NCI-H2081 (cell line): ENCODE measurements around the gene TMEM253.

Source experiments
- DNase-seq, 2 experiments: peaks; one replicate each; lab custom pipeline; 2025; lab: John Stamatoyannopoulos, UW

Gene TMEM253

GRCh38 chr14:21100931-21101330 lies at the start of gene TMEM253:
Gene TMEM253, plus strand, starts transcription at chr14:21101066. Its CDS starts 278 bp downstream, at chr14:21101344.
- DNase-seq = no peak

- DNase-seq = no peak
These were observed 47.4 kb upstream of the TMEM253 start for GRCh38 chr14:21053184-21054122.

- DNase-seq = no peak
These were observed 46.6 kb upstream of the TMEM253 start for GRCh38 chr14:21054123-21054767.

- DNase-seq = no peak
These were observed 46.1 kb upstream of the TMEM253 start for GRCh38 chr14:21054768-21055145.

- no peak for DNase-seq
These were observed 45.3 kb upstream of the TMEM253 start for GRCh38 chr14:21055432-21056117.

GRCh38 chr14:21056520-21057163 lies 44.2 kb upstream of the TMEM253 start:
- no peak for DNase-seq

GRCh38 chr14:21057803-21058675 lies 42.8 kb upstream of the TMEM253 start, which contains the start of gene RNASE8:
Gene RNASE8, plus strand, starts transcription at chr14:21057822. Its CDS starts 71 bp downstream, at chr14:21057893.
- DNase-seq = no peak

- DNase-seq = no peak
These were observed 42.0 kb upstream of the TMEM253 start for GRCh38 chr14:21058903-21059302.

- DNase-seq = no peak
These were observed 40.8 kb upstream of the TMEM253 start for GRCh38 chr14:21059842-21060613.

- DNase-seq = no peak
These were observed 40.1 kb upstream of the TMEM253 start for GRCh38 chr14:21060614-21061346.

GRCh38 chr14:21061347-21061668 lies 39.6 kb upstream of the TMEM253 start:
- no peak for DNase-seq

GRCh38 chr14:21063479-21063878 lies 37.4 kb upstream of the TMEM253 start:
- DNase-seq = no peak

- peak; percentile 27 to 31 for DNase-seq
These were observed 33.9 kb upstream of the TMEM253 start for GRCh38 chr14:21066882-21067502.

GRCh38 chr14:21068521-21069387 lies 32.1 kb upstream of the TMEM253 start:
- peak; percentile 68 to 72 for DNase-seq

GRCh38 chr14:21069388-21070082 lies 31.3 kb upstream of the TMEM253 start:
- no peak for DNase-seq

- DNase-seq = peak in 1 of 2 experiments; percentile 31
These were observed 30.7 kb upstream of the TMEM253 start, which contains the start of gene ARHGEF40 for GRCh38 chr14:21070083-21070609. Gene ARHGEF40, plus strand, starts transcription at chr14:21070304. Its CDS starts 93 bp downstream, at chr14:21070397.

GRCh38 chr14:21070610-21071224 lies 30.1 kb upstream of the TMEM253 start:
- DNase-seq = no peak
